ENCODE data around the gene MUC16. TPM values are rescaled to one million over a fixed set of nuclear protein-coding genes. Genes with fewer than 3 reads are reported as not detected.

Gene MUC16
- total and polyA plus RNA-seq, 2 donors from 2014 or later = 0.41 TPM; not detected in 1

DNA sequence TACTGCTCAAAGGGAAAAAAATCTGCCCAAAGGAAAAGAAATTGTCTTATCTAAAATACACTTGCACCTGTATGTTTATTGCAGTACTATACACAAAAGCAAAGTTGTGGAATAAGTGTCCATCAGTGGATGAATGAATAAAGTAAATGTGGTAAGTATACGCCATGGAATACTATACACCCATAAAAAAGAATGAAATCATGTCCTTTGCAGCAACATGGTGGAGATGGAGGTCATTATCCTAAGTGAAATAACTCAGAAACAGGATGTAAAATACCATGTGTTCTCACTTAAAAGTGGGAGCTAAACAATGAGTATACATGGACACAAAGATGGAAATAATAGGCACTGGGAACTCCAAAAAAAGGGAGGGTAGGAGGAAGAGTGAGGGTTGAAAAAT is 3.8 kb upstream of the MUC16 start:
- H3K36me3 ChIP-seq (ENCODE audit: control insufficient read depth in 2 of 3, insufficient read depth in 3 of 3, low read length in 3 of 3) = no peaks in the 10 kb centered on the region
- no peak overlapping the region for H3K9ac ChIP-seq (ENCODE audit: low read length in 3 of 3)
- DNase-seq = no peak
- no peaks in the 10 kb centered on the region for H3K9me3 ChIP-seq (ENCODE audit: control insufficient read depth in 2 of 3, insufficient read depth in 1 of 3, low read length in 3 of 3)
- H3K27ac ChIP-seq (ENCODE audit: low read depth in 2 of 2, low read length in 2 of 2) = no peak overlapping the region
- no peaks in the 10 kb centered on the region for H3K27me3 ChIP-seq (ENCODE audit: control insufficient read depth, insufficient read depth, low read length)
- intact Hi-C loops (cut with DNase I) = no loop called here
- H3K4me3 ChIP-seq (ENCODE audit: low read length in 3 of 3) = no peak overlapping the region
- TF ChIP-seq, protein P1, sequence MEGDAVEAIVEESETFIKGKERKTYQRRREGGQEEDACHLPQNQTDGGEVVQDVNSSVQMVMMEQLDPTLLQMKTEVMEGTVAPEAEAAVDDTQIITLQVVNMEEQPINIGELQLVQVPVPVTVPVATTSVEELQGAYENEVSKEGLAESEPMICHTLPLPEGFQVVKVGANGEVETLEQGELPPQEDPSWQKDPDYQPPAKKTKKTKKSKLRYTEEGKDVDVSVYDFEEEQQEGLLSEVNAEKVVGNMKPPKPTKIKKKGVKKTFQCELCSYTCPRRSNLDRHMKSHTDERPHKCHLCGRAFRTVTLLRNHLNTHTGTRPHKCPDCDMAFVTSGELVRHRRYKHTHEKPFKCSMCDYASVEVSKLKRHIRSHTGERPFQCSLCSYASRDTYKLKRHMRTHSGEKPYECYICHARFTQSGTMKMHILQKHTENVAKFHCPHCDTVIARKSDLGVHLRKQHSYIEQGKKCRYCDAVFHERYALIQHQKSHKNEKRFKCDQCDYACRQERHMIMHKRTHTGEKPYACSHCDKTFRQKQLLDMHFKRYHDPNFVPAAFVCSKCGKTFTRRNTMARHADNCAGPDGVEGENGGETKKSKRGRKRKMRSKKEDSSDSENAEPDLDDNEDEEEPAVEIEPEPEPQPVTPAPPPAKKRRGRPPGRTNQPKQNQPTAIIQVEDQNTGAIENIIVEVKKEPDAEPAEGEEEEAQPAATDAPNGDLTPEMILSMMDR (IDR thresholded peaks at IDR 0.05; ENCODE audit: borderline replicate concordance, extremely low read depth, insufficient read depth) = no peak
- H3K4me1 ChIP-seq (ENCODE audit: control insufficient read depth in 2 of 3, insufficient read depth in 2 of 3, low read depth in 1 of 3, low read length in 3 of 3) = no peaks in the 10 kb centered on the region
- FAIRE-seq = no peak

DNA sequence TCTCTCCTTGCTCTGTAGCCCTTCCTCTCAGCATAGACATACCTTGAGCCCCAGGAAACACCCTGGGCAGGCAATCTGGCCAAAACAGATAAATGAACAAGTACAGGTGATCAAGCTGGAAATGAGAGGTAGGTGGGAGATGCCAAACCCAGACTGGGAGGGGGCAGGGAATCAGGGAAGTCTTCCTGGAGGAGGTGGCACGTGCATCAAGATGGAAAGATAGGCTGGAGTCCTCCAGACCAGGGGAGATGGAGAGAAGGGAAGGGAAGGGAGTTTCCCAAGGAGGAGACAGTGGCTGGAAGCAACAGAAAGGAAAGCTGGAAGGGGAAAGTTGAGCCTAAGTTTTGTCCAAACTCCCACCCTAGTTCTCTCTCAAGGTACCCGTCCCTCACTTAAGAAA is 1.7 kb upstream of the MUC16 start:
- intact Hi-C loops (cut with DNase I) = no loop called here
- Histone ChIP-seq H3K36me3 (ENCODE audit: control insufficient read depth in 2 of 3, insufficient read depth in 3 of 3, low read length in 3 of 3) (no peaks in the 10 kb centered on the region), H3K27me3 (ENCODE audit: control insufficient read depth, insufficient read depth, low read length) (no peaks in the 10 kb centered on the region), H3K4me3 (ENCODE audit: low read length in 3 of 3) (no peak overlapping the region), H3K9me3 (ENCODE audit: control insufficient read depth in 2 of 3, insufficient read depth in 1 of 3, low read length in 3 of 3) (no peaks in the 10 kb centered on the region), H3K9ac (ENCODE audit: low read length in 3 of 3) (no peak overlapping the region), H3K27ac (ENCODE audit: low read depth in 2 of 2, low read length in 2 of 2) (no peak overlapping the region), H3K4me1 (ENCODE audit: control insufficient read depth in 2 of 3, insufficient read depth in 2 of 3, low read depth in 1 of 3, low read length in 3 of 3) (no peaks in the 10 kb centered on the region)
- no peak for FAIRE-seq
- TF ChIP-seq, protein P1 (IDR thresholded peaks at IDR 0.05; ENCODE audit: borderline replicate concordance, extremely low read depth, insufficient read depth) = no peak
- no peak for DNase-seq

DNA sequence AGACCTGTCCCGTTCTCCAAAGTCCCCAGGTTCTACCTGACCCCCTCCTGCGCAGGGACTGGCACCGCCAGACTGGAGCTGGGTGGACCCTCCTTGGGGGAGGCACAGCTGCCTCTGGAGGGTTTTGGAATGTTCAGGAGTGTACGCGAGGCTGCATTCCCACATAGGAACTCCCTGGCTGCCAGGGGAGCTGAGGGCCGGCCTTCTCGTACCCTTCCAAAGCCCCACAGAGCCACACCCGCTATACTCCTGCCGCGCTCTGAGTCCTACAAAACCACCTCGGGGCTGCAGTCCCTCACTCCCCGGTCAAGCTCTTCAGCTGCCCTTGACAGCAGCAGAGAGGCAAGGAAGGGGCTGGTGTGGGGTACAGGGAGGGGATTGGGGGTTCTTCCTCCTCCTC is 484 bp upstream of the MUC16 start:
- Histone ChIP-seq H3K27ac (ENCODE audit: low read depth in 2 of 2, low read length in 2 of 2) (no peak overlapping the region), H3K36me3 (ENCODE audit: control insufficient read depth in 2 of 3, insufficient read depth in 3 of 3, low read length in 3 of 3) (no peaks in the 10 kb centered on the region), H3K9me3 (ENCODE audit: control insufficient read depth in 2 of 3, insufficient read depth in 1 of 3, low read length in 3 of 3) (no peaks in the 10 kb centered on the region), H3K27me3 (ENCODE audit: control insufficient read depth, insufficient read depth, low read length) (no peaks in the 10 kb centered on the region), H3K9ac (ENCODE audit: low read length in 3 of 3) (no peak overlapping the region), H3K4me1 (ENCODE audit: control insufficient read depth in 2 of 3, insufficient read depth in 2 of 3, low read depth in 1 of 3, low read length in 3 of 3) (no peaks in the 10 kb centered on the region), H3K4me3 (ENCODE audit: low read length in 3 of 3) (no peak overlapping the region)
- DNase-seq (no peak), FAIRE-seq (no peak)
- TF ChIP-seq, protein P1 (IDR thresholded peaks at IDR 0.05; ENCODE audit: borderline replicate concordance, extremely low read depth, insufficient read depth) = no peak
- intact Hi-C loops (cut with DNase I) = no loop called here

DNA sequence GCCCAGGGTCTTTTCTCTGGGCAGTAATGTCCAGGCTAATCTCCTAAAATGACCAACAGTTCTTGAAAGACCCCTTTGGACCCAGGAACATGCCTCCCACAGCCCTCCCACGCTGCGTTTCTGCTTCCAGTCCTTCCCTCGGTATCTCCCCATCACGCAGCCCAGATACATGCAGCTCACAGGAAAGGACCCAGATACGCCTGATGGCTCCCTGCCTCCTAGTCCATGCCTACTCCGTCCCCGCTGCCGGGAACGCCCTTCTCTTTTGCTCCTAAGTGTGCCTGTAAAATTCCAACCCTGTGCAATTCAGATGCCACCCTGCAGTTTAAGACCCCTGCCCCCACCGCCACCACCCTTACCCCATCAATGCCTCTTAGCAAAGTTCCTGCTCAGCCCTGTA is 778 bp downstream of the MUC16 start:
- Histone ChIP-seq H3K4me3 (ENCODE audit: low read length in 3 of 3) (no peak overlapping the region), H3K9me3 (ENCODE audit: control insufficient read depth in 2 of 3, insufficient read depth in 1 of 3, low read length in 3 of 3) (no peaks in the 10 kb centered on the region), H3K36me3 (ENCODE audit: control insufficient read depth in 2 of 3, insufficient read depth in 3 of 3, low read length in 3 of 3) (no peaks in the 10 kb centered on the region), H3K27me3 (ENCODE audit: control insufficient read depth, insufficient read depth, low read length) (no peaks in the 10 kb centered on the region), H3K9ac (ENCODE audit: low read length in 3 of 3) (no peak overlapping the region), H3K4me1 (ENCODE audit: control insufficient read depth in 2 of 3, insufficient read depth in 2 of 3, low read depth in 1 of 3, low read length in 3 of 3) (no peaks in the 10 kb centered on the region), H3K27ac (ENCODE audit: low read depth in 2 of 2, low read length in 2 of 2) (no peak overlapping the region)
- intact Hi-C loops (cut with DNase I) = no loop called here
- FAIRE-seq = no peak
- TF ChIP-seq, protein P1 (IDR thresholded peaks at IDR 0.05; ENCODE audit: borderline replicate concordance, extremely low read depth, insufficient read depth) = no peak
- no peak for DNase-seq
